SU-DHL-6 (cell line): ENCODE results near the gene CCDC137.

ENCODE experiments used
- H2AFZ ChIP-seq: fragments of 200-600 bp; sonication (generic); 2 replicates; pipeline ENCODE4 v1.6.1; 2014; ENCODE audit warnings: low read depth, mild to moderate bottlenecking, moderate library complexity, mixed read lengths, antibody characterized with exemption, low read length; ENCODE audit not compliant: severe bottlenecking
- H3F3A ChIP-seq: fragments of 200-600 bp; shearing (Covaris generic); 2 replicates; pipeline ENCODE4 v1.6.0; 2016; ENCODE audit warnings: antibody characterized with exemption, mild to moderate bottlenecking; ENCODE audit not compliant: insufficient read depth
- H3K27ac ChIP-seq: fragments of 200-600 bp; sonication (generic); 2 replicates; pipeline ENCODE4 v1.5.1; 2016; ENCODE audit warnings: low read depth, mild to moderate bottlenecking, low read length, moderate library complexity, mixed read lengths
- H3K27me3 ChIP-seq: fragments of 200-600 bp; sonication (generic), shearing (Covaris generic); 2 replicates; pipeline ENCODE4 v1.6.0; 2014; ENCODE audit warnings: mild to moderate bottlenecking, low read length
- H3K36me3 ChIP-seq: fragments of 200-600 bp; sonication (generic); 2 replicates; pipeline ENCODE4 v1.6.1; 2014; ENCODE audit warnings: mild to moderate bottlenecking, low read length, mixed read lengths
- H3K4me2 ChIP-seq: fragments of 300-600, 200-600 bp; shearing (Covaris generic), sonication (generic); 2 replicates; pipeline ENCODE4 v1.6.0; 2014; ENCODE audit warnings: low read length, low read depth, mild to moderate bottlenecking; ENCODE audit not compliant: poor library complexity, severe bottlenecking
- H3K4me3 ChIP-seq: fragments of 200-600 bp; sonication (generic); 2 replicates; pipeline ENCODE4 v1.5.1; 2014; ENCODE audit warnings: antibody characterized with exemption, low read length, mild to moderate bottlenecking, mixed read lengths; ENCODE audit not compliant: insufficient read depth, poor library complexity, severe bottlenecking
- H3K79me2 ChIP-seq: fragments of 200-600 bp; sonication (generic); 2 replicates; pipeline ENCODE4 v1.6.1; 2014; ENCODE audit warnings: mild to moderate bottlenecking, low read length, moderate library complexity; ENCODE audit not compliant: insufficient read depth
- H3K9ac ChIP-seq: fragments of 200-600 bp; sonication (generic); 2 replicates; pipeline ENCODE4 v1.7.0; 2014; ENCODE audit warnings: mild to moderate bottlenecking, low read length
- H3K9me2 ChIP-seq: fragments of 200-600 bp; sonication (generic); replicated peaks from 2 replicates; pipeline ENCODE4 v1.6.1; 2014; ENCODE audit warnings: low read length; ENCODE audit not compliant: insufficient read depth
- H3K9me3 ChIP-seq: fragments of 200-600 bp; sonication (generic); 2 replicates; pipeline ENCODE4 v1.6.1; 2014; ENCODE audit warnings: low read length, mixed read lengths; ENCODE audit not compliant: insufficient read depth
- H4K20me1 ChIP-seq: fragments of 200-600 bp; sonication (generic); 2 replicates; pipeline ENCODE4 v1.6.1; 2014; ENCODE audit warnings: low read depth, mild to moderate bottlenecking, antibody characterized with exemption, low read length, moderate library complexity, mixed read lengths
- EZH2phosphoT487 ChIP-seq: fragments of 200-600 bp; sonication (generic), shearing (Covaris generic); conservative IDR thresholded peaks from 2 replicates; pipeline ENCODE4 v1.6.1; 2018; ENCODE audit warnings: mild to moderate bottlenecking, antibody characterized with exemption, low read length, moderate library complexity, mixed read lengths
- TF ChIP-seq, protein P1 (sequence below): fragments of 200-600 bp; sonication (generic); IDR thresholded peaks from one replicate; pipeline ENCODE4 v1.5.1; 2017; ENCODE audit warnings: antibody characterized with exemption, mild to moderate bottlenecking, low read length, moderate library complexity; ENCODE audit not compliant: insufficient read depth, poor library complexity, severe bottlenecking

CCDC137 gene

DNA sequence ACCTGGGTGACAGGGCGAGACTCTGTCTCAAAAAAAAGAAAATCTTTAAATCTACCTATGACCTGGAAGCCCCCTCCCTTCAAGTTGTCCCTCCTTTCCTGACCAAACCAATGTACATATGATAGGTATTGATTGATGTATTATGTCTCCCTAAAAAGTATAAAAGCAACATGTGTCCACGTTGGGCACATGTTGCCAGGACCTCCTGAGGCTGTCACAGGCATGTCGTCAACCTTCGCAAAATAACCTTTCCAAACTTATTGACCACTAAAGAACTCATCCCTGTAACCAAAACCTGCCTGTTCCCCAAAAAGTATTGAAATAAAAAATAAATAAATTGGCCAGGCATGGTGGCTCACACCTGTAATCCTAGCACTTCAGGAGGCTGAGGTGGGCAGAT, 4.5 kb upstream of the CCDC137 start:
- Histone ChIP-seq H3K4me3 (no peak overlapping the region), H3K4me2 (no peak overlapping the region), H3K27ac (no peak overlapping the region), H3K9me2 (no peaks in the 10 kb centered on the region), H2AFZ (no peak overlapping the region), H3F3A (0 out of 2 replicates have a peak, but pooled peaks cover 8% of the 10 kb centered on the region), H3K36me3 (no peaks in the 10 kb centered on the region), H3K27me3 (no peaks in the 10 kb centered on the region), H4K20me1 (no peaks in the 10 kb centered on the region), H3K79me2 (peaks cover 11% of the 10 kb centered on the region), H3K9ac (no peak overlapping the region), H3K9me3 (no peaks in the 10 kb centered on the region)
- TF ChIP-seq, protein P1, sequence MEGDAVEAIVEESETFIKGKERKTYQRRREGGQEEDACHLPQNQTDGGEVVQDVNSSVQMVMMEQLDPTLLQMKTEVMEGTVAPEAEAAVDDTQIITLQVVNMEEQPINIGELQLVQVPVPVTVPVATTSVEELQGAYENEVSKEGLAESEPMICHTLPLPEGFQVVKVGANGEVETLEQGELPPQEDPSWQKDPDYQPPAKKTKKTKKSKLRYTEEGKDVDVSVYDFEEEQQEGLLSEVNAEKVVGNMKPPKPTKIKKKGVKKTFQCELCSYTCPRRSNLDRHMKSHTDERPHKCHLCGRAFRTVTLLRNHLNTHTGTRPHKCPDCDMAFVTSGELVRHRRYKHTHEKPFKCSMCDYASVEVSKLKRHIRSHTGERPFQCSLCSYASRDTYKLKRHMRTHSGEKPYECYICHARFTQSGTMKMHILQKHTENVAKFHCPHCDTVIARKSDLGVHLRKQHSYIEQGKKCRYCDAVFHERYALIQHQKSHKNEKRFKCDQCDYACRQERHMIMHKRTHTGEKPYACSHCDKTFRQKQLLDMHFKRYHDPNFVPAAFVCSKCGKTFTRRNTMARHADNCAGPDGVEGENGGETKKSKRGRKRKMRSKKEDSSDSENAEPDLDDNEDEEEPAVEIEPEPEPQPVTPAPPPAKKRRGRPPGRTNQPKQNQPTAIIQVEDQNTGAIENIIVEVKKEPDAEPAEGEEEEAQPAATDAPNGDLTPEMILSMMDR = no peak
- TF ChIP-seq EZH2phosphoT487 = no peak

DNA sequence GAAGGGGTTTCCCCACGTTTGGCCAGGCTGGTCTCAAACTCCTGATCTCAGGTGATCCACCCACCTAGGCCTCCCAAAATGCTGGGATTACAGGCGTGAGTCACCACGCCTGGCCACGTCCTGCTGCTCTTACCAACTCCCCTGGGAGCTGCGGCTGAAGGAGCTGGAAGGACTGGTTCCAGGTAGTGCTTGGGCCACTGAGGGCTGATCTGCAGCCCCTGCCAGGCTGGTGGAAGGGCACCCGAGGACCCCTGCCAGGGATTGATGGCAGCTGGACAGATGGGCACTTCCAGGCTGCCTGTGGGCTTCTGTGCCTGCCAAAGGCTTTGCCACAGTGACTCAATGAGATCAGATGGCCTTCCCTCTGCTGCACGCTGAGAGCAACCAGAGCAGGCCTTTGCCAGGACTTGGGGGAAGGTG, 2.5 kb upstream of the CCDC137 start:
- H3K4me2 ChIP-seq = no peak overlapping the region
- 0 out of 2 replicates have a peak, but pooled peaks cover 8% of the 10 kb centered on the region for H3F3A ChIP-seq
- no peaks in the 10 kb centered on the region for H4K20me1 ChIP-seq
- H3K27ac ChIP-seq = no peak overlapping the region
- no peaks in the 10 kb centered on the region for H3K27me3 ChIP-seq
- H3K36me3 ChIP-seq = no peaks in the 10 kb centered on the region; the same call in 1 of the 2 replicates
- peaks cover 27% of the 10 kb centered on the region for H3K79me2 ChIP-seq
- no peaks in the 10 kb centered on the region for H3K9me3 ChIP-seq
- H3K9ac ChIP-seq = no peak overlapping the region
- no peaks in the 10 kb centered on the region for H3K9me2 ChIP-seq
- TF ChIP-seq EZH2phosphoT487 = no peak
- TF ChIP-seq, protein P1 = no peak
- no peak overlapping the region for H3K4me3 ChIP-seq
- no peak overlapping the region for H2AFZ ChIP-seq

DNA sequence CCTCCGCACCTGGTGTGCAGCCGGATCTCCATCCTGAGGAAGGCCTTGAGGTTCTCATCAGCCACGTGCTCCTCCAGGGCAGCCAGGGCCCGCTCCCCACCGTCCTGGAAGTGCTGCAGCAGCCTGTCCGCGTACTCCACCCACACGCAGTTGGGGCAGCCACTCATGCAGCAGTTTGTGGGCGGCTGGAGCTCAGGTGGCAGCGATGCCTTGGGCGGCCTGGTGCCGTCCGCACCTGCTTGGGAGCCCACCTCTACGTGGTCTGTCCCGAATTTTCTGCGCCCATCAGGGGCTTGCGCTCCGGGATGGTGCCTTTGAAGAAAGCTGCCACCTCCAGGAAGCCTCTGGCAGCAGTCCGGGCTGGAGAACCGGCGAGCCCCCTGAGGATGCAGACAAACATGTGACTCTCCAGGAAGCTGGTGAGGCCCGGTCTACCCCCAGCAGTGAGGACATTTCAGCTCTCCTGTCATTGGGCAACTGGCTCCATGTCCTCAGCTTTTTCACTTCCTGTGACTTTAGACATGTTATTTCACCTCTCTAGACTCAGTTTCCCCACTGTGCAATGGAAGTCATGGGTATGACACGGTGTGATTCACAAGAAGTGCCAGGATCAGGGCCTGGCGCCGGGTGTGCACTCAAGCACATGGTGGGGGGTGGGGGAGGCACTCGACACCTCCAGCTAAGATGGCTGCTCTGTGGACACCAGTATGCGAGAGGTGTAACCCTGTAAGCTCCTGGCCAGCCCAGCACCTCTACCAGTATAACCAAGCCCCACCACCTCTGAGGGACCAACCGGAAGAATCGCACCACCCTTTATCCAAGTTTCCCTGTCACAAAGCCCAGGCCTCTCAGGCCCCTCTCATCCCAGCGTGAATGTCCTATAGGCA, 1.1 kb upstream of the CCDC137 start:
- Histone ChIP-seq H3K36me3 (peaks cover 6% of the 10 kb centered on the region; the same call in 1 of the 2 replicates), H3K27me3 (no peaks in the 10 kb centered on the region), H3K79me2 (peaks cover 27% of the 10 kb centered on the region), H3K9ac (peak overlapping the region; percentile 94), H3K9me2 (no peaks in the 10 kb centered on the region), H4K20me1 (no peaks in the 10 kb centered on the region), H3K4me3 (peak overlapping the region; percentile 76), H3K9me3 (no peaks in the 10 kb centered on the region), H2AFZ (no peak overlapping the region), H3K27ac (peak overlapping the region; percentile 63), H3F3A (0 out of 2 replicates have a peak, but pooled peaks cover 8% of the 10 kb centered on the region), H3K4me2 (peak overlapping the region; percentile 86)
- no peak for TF ChIP-seq EZH2phosphoT487
- TF ChIP-seq, protein P1 = no peak
